Activated CD4-positive, alpha-beta T cell treated with anti-CD3 and anti-CD28 coated beads, Interleukin-2, amount 50 U/mL, for 4 hours (primary cell): ENCODE data around the gene ZSCAN5A.
A peak's percentile ranks its signal among the peaks of the same experiment; 100 is the strongest.
"Not testable (repeated sequence)": the region's sequence is repeated elsewhere in the genome, so short reads cannot be mapped to it uniquely, and the experiment has no call there.

Experiments
- DNase-seq, 2 experiments: peaks; one replicate each; pipeline ENCODE4 v3.0.0-alpha.2; 2020

ZSCAN5A gene

DNA sequence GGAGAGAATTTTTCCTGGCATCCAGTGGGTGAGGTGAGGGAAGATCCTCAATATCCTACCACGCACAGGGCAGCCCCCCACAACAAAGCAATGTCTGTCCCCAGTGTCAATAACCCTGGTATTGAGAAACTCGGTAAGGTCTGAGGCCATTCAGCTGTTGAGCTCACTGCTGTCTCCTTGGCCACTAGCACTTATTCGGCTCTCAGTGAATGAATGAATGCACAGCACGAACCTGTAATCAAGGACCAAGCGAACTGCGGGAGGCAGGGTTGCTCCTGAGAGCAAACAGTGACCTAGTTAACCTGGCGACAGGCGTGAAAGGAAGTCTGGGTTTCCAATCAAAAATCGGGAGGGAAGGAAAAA lies 640 bp downstream of the ZSCAN5A start:
- peak in 1 of 2 experiments; percentile 6 for DNase-seq

DNA sequence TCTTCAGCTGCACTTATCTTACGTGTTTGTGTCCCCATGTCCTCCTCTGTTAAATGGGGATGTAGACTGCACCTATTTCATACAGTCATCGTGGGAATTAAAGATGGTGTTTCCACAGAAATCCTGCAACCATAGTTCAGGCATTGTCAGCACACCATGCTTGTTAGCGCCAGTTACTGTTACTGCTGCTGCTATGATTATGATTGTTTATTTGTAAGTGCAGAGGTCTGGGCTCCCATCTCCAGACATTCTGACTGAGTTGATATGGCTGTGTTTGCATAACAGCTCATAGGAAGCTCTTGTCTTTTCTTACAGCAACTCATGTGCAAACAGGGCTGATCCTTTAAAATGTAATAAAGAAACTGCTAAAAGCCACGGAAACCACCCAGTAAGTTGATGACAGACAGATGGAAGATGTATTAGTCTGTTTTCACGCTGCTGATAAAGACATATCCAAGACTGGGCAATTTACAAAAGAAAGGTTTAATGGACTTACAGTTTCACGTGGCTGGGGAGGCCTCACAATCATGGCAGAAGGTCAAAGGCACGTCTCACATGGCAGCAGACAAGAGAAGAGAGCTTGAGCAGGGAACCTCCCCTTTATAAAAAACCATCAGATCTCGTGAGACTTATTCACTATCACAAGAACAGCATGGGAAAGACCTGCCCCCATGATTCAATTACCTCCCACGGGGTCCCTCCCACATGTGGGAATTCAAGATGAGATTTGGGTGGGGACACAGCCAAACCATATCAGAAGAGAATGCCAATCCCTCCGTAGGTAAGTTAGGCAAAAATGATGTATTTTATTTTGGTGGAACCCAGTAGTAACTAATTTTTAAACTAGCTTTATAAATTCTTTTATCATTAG lies 1.6 kb downstream of the ZSCAN5A start:
- peak in 1 of 2 experiments; percentile 10 for DNase-seq

DNA sequence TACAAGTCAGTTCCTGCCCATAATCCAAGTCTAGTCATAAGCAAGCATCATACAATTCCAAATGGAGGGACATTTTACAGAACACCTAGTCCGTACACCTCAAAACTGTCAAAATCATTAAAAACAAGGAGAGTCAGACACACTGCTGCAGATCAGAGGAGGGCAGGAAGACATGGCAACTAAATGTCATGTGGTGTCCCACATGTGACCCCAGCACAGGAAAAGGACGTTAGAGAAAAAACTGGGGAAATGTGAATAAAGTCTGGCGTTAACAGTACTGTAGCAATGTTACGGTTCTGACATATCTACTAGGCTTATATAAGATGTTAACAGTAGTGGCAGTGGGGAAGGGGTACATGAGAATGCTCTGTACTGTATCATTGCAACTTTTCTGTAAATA lies 2.3 kb downstream of the ZSCAN5A start:
- no peak for DNase-seq

DNA sequence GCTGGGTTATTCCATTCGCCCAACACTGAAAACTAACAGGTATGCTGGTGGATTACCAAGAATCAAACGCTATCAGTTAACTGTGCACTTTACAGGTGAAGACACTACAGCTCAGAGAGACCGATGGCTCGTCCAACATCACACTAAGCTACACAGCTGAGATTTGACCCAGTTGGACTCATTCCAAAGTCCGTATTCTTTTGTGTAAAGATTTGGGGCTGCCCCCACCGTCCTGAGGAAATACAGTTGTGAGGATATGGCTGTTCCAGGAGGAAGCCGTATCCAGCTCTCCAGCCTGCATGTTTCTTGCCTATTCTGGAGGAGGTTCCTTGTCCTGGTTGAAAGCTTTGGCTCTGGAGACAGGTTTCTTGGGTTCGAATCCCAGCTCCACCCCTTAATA lies 4.2 kb downstream of the ZSCAN5A start:
- no peak for DNase-seq

DNA sequence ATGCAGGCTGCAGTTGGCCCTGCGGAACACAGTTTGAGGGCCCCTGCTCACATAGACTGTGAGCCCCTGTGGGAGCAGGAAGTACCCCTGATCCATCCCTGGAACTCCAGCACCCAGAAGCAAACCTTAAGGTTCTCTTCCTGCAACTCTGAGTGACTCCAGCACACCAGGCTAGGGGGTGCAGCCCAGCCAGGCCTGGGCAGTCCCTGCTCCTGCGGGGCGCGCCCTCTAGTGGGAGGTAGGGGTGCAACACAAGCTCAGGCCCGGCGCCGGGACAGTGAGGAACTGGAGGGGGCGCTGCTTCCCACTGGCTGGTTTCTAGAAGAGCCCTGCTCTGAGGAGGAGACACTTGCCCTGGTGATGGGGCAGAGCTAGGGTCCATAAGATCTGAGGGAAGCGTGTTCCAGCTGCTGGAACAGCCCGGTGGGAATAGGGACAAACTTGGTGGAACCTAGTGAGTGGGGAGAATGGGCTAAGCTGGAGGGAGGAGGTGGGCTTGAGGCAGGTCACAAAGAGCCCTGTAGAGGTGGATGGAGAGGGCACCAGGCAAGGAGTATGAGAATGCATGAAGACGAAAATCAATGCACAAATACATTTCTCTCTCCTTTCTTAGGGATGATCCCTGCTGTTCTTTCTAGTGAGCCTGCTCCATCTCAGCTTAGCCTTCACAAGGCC lies 5.0 kb downstream of the ZSCAN5A start:
- DNase-seq: peak; percentile 38 to 40

DNA sequence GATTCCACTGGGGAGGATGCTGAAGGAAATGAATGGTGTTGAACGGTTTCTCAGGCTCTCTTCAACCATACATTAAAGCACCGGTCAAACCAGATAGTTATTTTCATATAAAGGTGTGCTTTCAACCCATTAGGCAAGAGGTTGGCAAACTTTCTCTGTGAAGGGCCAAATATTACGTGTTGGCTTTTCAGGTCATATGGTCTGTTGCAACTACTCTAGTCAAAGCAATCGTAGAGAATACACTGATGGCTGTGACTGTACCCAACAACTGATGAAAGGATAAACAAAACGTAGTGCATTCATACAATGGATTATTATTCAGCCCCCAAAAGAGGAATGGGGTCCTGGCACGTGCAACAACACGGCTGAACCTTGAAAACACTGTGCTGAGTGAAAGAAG lies 5.8 kb downstream of the ZSCAN5A start:
- DNase-seq: no peak

DNA sequence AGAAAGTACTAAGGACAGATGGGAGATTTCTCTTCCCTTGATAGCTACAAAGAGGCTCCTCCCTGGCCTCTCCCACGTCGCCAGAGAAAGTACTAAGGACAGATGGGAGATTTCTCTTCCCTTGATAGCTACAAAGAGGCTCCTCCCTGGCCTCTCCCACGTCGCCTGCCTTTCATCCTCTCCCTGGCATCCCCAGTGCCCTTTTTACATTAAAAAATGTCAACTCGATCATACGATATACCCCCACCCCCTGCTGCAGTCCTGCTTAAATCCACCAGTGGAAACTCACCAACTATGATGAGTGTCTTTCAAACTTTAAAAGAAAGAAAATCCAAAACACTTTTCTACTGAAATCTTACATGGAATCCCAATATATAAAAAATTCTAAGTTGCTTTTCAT lies 7.6 kb downstream of the ZSCAN5A start:
- DNase-seq: not testable (repeated sequence)

DNA sequence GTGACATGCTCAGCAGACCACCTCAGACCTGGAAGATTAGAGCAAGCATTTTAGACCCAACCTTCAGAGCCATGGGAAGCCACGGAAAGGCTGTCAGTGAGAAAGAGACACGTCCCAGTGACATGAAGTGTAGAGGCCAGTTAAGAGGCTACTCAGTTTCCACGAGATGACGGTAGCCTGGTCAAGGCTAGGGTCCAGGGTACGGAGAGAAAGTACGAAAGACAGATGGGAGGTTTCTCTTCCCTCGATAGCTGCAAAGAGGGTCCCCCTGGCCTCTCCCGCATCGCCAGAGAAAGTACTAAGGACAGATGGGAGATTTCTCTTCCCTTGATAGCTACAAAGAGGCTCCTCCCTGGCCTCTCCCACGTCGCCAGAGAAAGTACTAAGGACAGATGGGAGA lies 8.6 kb downstream of the ZSCAN5A start:
- DNase-seq: no peak

DNA sequence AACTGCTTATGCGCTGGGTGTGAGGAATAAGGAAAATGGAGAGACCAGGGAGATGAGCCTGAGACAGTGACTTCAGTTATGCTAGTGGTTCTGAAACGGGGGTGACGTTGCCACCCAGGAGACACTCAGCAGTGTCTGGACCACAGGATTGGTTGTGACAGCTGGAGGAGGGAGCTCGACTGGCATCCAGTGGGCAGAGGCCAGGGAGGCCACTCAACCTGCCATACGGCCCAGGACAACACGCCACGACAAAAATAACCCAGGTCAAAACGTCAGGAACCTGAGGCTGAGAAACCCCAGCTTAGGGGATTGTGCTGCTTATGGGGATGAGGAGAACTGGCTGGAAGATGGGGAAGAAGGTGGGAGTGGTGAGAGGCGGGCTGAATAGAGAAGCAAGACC lies 10.4 kb downstream of the ZSCAN5A start:
- DNase-seq: no peak

DNA sequence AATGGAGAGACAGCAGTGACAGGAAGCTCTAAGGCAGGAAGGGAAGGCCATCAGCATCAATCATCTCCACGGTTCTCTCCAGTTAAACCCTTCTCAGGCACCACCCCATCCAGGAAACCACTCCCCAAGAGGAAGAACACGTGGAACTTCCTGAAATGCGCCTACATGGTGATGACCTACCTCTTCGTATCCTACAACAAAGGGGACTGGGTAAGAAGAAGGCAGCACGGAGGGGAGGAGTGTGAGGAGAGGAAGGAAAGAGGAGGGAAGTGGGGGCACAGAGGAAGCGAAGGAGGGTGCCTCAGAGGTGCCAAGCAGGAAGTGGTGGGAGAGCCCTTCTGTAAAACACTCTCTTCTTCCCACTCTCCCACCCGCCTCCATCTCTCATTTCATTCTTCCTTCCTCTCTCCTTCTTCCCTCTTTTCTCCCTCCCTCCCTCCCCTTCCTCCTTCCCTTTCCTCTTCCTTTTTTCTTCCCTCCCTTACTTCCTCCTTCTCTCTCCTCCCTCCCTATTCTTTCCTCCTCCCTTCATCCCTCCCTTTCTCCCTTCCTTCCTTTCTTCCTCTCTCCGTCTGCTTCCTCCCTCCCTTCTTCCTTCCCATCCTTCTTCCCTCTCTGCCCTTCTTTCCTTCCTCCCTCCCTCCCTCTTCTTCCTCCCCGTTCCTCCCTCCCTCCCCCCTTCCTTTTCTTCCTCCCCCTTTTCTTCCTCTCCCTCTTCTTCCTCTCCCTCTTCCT lies 12.6 kb downstream of the ZSCAN5A start:
- no peak for DNase-seq

DNA sequence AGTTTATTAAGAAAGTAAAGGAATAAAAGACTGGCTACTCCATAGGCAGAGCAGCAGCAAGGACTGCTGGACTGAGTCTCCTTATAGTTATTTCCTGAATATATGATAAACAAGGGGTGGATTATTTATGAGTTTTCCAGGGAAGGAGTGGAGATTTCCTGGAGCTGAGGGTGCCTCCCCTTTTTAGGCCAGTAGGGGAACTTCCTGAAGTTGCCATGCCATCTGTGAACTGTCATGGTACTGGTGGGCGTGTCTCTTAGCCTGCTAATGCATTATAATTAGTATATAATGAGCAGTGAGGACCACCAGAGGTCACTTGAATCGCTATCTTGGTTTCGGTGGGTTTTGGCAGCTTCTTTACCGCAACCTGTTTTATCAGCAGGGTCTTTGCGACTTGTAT lies 13.5 kb downstream of the ZSCAN5A start:
- no peak for DNase-seq

DNA sequence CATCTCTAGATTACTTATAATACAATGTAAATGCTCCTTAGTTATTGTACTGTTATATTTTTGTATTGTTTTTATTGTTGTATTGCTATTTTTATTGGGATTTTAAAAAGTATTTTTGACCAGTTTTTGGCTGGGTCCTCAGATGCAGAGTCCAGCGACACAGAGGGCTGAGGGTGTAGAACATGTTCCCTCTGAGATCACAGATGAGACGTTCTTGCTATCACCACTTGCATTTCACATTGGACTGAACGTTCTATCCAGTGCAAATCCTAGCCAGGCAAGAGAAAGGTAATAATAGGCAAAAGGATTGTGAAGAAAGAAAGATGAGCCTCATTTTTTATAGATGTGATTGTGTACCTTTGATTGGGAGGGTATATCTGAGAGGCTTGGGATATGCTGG lies 15.0 kb downstream of the ZSCAN5A start:
- no peak for DNase-seq

DNA sequence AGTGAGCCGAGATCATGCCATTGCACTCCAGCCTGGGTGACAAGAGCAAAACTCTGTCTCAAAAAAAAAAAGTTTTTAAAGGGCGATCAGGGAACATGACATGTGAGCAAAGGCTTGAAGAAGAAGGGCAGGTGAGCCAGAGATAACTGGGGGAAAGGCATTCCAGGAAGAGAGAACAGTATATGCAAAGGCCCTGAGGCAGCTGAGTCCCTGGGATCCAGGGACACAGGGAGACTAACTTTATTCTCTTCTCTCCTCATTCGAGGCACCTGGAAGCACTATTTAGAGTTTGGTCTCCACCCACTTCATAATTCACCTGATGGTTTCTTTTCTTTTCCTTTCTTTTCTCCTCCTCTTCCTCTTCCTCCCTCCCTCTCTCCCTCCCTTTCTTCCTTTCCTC lies 17.6 kb downstream of the ZSCAN5A start:
- DNase-seq: no peak

DNA sequence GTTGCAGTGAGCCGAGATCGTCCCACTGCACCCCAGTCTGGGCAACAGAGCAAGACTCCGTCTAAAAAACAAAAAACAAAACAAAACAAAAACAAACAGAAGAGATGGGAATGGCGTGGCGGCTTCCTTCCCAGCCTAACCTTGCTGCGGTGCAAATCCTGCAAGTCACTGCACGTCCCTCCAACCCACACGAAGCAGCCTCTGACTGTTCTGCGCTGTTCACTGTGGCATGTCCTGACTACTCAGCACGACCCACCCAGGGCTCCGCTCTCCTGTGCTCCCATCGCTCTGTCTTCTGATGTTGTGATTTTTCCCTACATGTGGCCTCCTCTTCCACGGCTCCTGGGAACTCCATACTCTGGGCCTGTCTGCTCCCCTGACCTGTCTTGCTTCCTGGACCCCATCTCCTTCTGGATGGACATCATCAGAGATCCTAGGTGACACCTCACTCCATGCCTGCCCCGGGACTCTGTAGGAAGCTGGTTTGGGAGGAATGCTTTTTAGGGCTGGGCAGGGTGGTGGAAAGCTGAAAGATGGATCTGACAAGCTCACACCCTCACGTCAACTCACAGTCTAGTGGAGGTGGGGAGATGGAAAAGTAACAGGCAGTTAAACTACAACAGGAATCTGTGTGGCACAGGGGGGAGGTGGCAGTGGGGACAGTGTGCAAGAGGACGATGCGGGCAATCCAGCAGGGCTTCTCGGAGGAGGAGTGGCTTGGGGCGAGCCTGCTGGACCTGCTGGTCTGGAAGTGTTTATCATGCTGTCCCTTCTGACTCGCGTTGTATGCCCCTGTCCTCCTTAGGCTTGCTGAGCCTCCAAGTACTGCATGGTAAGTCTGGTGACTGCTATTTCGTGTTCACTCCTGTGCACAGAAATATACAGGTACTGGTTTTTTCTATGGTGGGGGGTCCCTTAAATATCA lies 18.8 kb downstream of the ZSCAN5A start:
- DNase-seq: no peak

DNA sequence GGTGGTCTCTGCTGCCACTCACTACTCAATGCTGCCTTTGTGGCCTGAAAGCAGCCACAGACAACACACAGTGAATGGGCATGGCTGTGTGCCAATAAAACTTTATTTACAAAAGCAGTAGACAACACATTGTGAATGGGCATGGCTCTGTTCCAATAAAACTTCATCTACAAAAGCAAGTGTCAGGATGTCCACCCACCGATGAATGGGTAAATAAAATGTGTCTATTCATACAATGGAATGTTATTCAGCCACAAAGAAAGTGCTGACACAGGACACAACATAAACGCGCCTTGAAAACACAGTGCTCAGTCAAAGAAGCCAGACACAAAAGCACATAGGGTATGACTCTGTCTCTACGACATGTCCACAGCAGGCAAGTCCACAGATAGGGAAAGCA lies 20.1 kb downstream of the ZSCAN5A start:
- DNase-seq: no peak

DNA sequence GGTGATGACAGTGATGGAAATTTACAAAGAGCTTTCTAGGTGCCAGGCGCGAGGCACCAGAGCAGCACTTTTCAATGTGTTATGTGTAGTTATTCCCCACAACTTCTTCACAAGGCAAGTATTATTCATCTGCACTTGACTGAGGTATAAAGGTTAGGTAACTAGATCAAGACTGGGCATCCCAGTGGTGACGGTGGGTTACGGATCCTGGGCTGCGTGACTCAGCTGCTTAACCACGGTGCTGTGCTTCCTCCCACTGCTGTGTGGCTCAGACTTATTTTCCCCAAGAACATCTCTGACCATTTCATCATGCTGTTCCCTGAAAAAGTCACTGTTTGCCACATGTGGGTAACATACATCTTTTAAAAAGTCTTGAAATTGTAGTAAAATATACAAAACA lies 22.8 kb downstream of the ZSCAN5A start:
- DNase-seq: no peak

DNA sequence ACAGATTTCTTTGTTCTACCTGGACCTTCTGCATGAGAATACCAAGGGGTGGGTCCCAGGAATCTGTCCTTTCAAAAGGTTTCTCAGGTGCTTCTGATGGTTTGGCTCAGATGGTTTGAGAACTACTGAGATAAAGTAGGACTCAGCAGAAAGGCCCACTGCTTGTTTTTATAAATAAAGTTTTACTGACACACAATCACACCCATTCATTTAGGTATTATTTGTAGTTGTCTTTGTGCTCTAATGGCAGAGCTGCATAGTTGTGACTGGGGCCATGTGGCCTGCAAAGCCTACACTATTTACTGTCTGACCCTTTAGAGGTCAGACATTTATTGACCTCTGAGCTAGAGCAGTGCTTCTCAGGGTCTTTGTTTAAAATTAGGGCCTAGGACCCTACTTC lies 24.5 kb downstream of the ZSCAN5A start:
- DNase-seq: no peak

DNA sequence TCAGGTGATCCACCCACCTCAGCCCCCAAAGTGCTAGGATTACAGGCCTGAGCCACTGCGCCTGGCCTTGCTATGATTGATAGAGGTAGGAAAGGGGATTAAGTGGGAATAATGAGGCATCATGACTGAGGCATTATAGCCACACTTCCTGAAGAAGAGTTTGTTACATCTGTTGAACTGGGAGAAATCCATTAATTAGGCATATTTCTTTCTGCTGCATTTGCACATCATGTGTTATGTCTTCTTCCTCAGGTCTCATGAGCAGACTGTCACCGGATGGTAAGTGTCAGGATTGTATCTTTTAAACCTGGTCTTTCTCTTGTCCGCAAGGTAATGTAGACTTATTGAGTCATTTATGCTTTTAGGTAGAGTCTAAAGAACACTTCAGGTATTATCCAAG lies 29.9 kb downstream of the ZSCAN5A start:
- DNase-seq: no peak

DNA sequence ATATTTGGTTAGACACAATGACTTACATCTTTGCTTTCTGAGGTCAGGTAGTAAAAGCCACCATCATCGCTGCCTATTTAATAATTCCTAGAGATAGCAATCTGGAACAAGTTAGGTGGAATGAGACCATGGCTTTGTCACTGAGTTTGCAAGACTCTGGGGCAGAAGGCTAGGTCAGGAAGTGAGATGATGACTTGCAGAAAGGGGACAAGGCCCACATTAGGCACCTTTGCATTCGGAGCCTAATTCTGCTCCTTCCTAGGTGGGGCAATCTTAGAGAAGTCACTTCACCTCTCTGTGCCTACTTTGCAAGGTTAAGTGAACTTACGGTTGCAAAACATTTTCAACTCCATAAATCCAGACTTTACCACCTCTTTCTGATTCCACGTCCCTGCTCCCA lies 31.8 kb downstream of the ZSCAN5A start:
- no peak for DNase-seq

DNA sequence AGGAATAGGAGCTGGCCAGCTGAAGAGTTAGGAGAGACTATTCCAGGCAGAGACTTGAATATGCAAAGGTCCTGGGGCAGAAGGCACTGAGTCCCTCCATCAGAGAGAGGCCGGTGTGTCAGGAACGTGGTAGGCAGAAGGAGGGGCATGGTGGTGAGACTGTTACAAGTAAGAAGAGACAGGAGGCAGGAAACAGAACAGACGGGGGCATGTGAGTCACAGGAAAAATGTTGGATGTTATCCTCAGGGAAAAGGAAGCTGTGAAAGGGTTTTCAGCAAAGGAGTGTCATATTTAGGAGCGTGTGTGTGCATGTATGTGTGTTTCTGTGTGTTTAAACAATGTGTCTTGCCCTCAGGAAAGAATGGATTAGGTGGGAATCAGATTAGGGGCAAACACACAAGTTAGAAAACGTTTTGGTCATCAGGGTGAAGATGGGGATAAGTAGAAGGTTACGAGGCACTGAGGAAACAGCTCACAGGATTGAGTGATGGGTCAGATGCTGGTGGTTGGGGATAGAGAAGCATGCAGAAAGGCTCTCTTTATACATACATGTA lies 41.0 kb downstream of the ZSCAN5A start:
- no peak for DNase-seq

DNA sequence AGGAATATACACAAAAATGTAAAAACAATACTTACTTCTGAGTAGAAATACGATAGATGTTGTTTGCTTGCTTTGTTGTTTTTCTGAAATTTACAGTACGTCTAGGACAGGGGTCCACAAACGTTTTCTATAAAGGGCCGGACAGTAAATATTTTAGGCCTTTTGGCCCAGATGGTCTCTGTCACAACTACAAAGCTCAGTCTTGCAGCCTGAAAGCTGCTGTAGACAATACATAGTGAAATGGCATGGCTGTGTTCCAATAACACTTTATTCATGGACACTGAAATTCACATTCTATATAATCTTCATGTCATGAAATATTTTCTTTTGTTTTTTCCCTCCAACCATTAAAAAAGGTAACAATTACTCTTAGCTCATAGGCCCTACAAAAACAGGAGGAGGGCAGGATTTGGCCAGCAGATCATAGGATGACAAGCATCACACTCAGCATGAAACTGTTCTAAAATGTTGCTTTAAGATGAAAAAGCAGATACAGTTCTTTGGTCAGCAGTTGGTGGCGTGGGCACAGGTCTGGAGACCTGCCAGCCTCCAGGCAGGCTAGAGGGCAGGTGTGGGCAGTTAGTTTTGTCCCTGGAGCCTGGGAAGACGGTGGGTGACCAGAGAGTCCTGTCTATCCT lies 42.4 kb downstream of the ZSCAN5A start, which contains the start of gene EDDM13:
Gene EDDM13, plus strand, starts transcription at position 588 of the 638 bp plus-strand sequence. CDS start 87 bp downstream, outside the sequence.
- DNase-seq: no peak

DNA sequence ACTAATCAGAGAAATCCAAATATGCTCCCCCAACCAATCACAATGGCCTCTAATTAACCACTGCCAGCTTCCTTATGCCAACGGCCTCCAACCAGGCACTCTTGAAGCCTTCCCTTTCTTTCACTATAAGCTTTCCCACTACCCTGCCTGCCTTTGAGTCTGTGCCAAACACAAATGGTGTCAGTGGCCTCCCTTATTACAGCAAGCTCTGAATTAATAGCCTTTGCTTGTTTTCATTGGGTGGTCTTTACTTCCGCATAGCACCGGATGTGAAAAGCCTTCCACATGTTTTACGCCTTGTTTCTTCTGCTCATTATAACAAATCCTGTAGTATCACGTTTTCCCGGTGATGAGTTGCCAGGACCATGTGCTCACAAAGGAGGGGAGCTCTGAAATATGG lies 43.5 kb downstream of the ZSCAN5A start:
- no peak for DNase-seq
